ENCODE results near the gene ANTXR1. TPM values are rescaled to one million over a fixed set of nuclear protein-coding genes. Genes with fewer than 3 reads are reported as not detected.

ANTXR1 gene
- total and polyA plus RNA-seq, 2 of the 8 experiments (the other 6 are each of a cell fraction or from before 2014, with no cell fraction given): 15.8 to 44.3 TPM

DNA sequence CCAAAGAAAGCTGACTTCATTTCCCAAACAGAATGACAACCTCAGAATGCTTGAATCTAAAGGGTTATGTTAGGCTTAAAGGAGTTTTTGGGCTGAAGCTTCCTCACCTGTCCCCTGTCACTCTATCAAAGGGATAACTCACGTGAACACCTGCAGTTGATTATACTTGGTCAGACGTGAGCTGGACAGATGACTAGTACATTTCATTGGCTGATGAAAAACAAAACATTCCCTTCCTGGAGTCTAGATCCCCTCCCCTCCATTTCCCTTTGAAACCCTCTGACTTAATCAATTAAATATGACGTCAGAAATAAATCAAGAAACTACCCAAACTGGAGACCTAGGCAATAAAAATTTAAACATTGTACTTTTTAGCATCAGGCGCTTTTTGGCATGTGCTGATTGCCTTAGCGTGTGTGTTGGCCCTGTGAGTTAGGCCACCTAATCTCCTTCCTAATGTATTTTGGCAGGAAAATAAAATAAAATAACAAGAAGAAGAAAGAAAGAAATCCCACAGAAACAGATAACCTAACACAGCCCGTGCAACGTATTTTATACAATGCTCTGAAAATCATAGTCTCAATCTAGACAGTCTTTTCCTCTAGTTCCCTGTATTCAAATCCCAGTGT is 159.0 kb downstream of the ANTXR1 start:
- Histone ChIP-seq H3K9ac (replicated peaks in 1 of 4; ENCODE audit: extremely low read depth in 1 of 4, low read depth in 3 of 4, low read length in 3 of 4) (no peak overlapping the region), H3K56ac (replicated peaks; ENCODE audit: insufficient read length, low read depth, low read length) (no peak overlapping the region), H3K14ac (ENCODE audit: insufficient read length) (no peak overlapping the region), H2BK12ac (ENCODE audit: low read depth, low read length) (no peak overlapping the region), H3K4ac (replicated peaks; ENCODE audit: insufficient read length, low read depth, low read length) (no peak overlapping the region), H4K91ac (replicated peaks; ENCODE audit: insufficient read length, low read length) (no peak overlapping the region), H2BK20ac (ENCODE audit: low read length) (no peak overlapping the region), H2BK120ac (replicated peaks; ENCODE audit: low read depth, low read length) (no peak overlapping the region), H3K79me1 (ENCODE audit: low read depth, low read length) (no peaks in the 10 kb centered on the region), H3K9me3 (ENCODE audit: insufficient read depth in 2 of 2, low read depth in 1 of 2, low read length in 1 of 2) (no peaks in the 10 kb centered on the region), H4K8ac (ENCODE audit: extremely low read depth, insufficient read depth, low read length) (no peak overlapping the region), H3K4me3 (ENCODE audit: extremely low read depth in 1 of 4, insufficient read depth in 2 of 4, low read depth in 3 of 4, low read length in 4 of 4) (no peak overlapping the region), H3K18ac (ENCODE audit: extremely low read depth, low read length) (no peak overlapping the region), H4K20me1 (replicated peaks in 1 of 2; ENCODE audit: control insufficient read depth in 1 of 2, insufficient read depth in 2 of 2, low read length in 2 of 2) (no peaks in the 10 kb centered on the region), H3K23me2 (ENCODE audit: low read depth, low read length) (no peaks in the 10 kb centered on the region), H3K4me1 (replicated peaks in 1 of 4; ENCODE audit: control insufficient read depth in 3 of 4, insufficient read depth in 4 of 4, low read length in 3 of 4) (peaks cover 0 to 9% (median 4%) of the 10 kb centered on the region in 4 experiments; a peak in 5 of 7 replicates), H3K4me2 (ENCODE audit: insufficient read depth in 1 of 2, low read depth in 2 of 2, low read length in 2 of 2) (no peak overlapping the region), H3K23ac (ENCODE audit: insufficient read length) (no peak overlapping the region), H2BK5ac (ENCODE audit: low read depth, low read length) (no peak overlapping the region), H3K27ac (ENCODE audit: low read depth, low read length) (no peak overlapping the region), H3K79me2 (ENCODE audit: control insufficient read depth in 1 of 2, insufficient read depth in 2 of 2, low read length in 2 of 2) (no peaks in the 10 kb centered on the region), H3K36me3 (ENCODE audit: control insufficient read depth in 2 of 4, insufficient read depth in 4 of 4, low read length in 3 of 4) (no peaks in the 10 kb centered on the region), H4K5ac (ENCODE audit: insufficient read length, low read depth, low read length) (no peak overlapping the region), H2AFZ (ENCODE audit: low read length) (no peak overlapping the region), H2BK15ac (ENCODE audit: low read length) (no peak overlapping the region), H2AK5ac (ENCODE audit: low read depth, low read length) (no peak overlapping the region), H3K27me3 (replicated peaks in 1 of 4; ENCODE audit: control insufficient read depth in 3 of 4, extremely low read depth in 1 of 4, insufficient read depth in 3 of 4, low read length in 3 of 4) (no peaks in the 10 kb centered on the region)
- no peak for FAIRE-seq
- ChIA-PET POLR2A (ENCODE audit: partially characterized antibody) (interaction anchor here (0.6 to 1.4 kb wide), 2 partner anchors 14 to 56 kb away, joined by 3 to 4 read pairs; no protein-coding TSS in a partner anchor), CTCF (ENCODE audit: partially characterized antibody) (interaction anchor here (0.6 to 2.0 kb wide), 8 partner anchors 7 to 135 kb away, joined by 3 to 7 read pairs (median 4); no protein-coding TSS in a partner anchor)
- TF ChIP-seq POLR2A (IDR thresholded peaks at IDR 0.05; ENCODE audit: control extremely low read depth in 1 of 2, low read depth in 2 of 2, low read length in 2 of 2) (no peak), SIN3A (conservative IDR thresholded peaks at IDR 0.05 in 1 of 2, IDR thresholded peaks at IDR 0.05 in 1 of 2; ENCODE audit: low read depth in 1 of 2, low read length in 2 of 2) (no peak)
- TF ChIP-seq, protein P1, sequence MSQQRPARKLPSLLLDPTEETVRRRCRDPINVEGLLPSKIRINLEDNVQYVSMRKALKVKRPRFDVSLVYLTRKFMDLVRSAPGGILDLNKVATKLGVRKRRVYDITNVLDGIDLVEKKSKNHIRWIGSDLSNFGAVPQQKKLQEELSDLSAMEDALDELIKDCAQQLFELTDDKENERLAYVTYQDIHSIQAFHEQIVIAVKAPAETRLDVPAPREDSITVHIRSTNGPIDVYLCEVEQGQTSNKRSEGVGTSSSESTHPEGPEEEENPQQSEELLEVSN (IDR thresholded peaks at IDR 0.05): no peak
- WGBS, 2 experiments (ENCODE audit: extremely low coverage in 1 of 2, insufficient coverage in 1 of 2, insufficient read length in 1 of 2, insufficient replicate concordance in 2 of 2, low coverage in 1 of 2, low lambda C conversion rate in 2 of 2, missing lambda C conversion rate in 1 of 2): 90% methylated on average over 7 of the region's 7 CpGs; no CpG with 5 or more reads in 1 of the 2 experiments
- no peak for DNase-seq (ENCODE audit: low read depth in 1 of 2, low spot score in 2 of 2)

Measured in H1 (cell line).